WTC11 (cell line): ENCODE measurements around the gene SAMM50. TPM values are rescaled to one million over a fixed set of nuclear protein-coding genes. Genes with fewer than 3 reads are reported as not detected.

Source experiments
- ATAC-seq: fragments of 200-7000 bp; cut with Tn5 transposase; 2 replicates; pipeline ENCODE4 v1.10.0; 2021; ENCODE audit warnings: mild to moderate bottlenecking, moderate library complexity
- CTCF ChIA-PET: fragments of 300-600 bp; sonication (Branson Sonifier 250); formaldehyde crosslinking; loops from one replicate; lab custom pipeline; 2021; ENCODE audit warnings: antibody characterized with exemption; lab: Charles Lee
- POLR2A ChIA-PET: fragments of 350-600 bp; sonication (Branson Sonifier 250); formaldehyde crosslinking; loops from one replicate; lab custom pipeline; 2021; ENCODE audit warnings: antibody characterized with exemption; lab: Charles Lee
- DNase-seq: peaks from one replicate; pipeline ENCODE4 v3.0.0; 2021; ENCODE audit warnings: low spot score
- H3K27ac Mint-ChIP-seq: 2 replicates; pipeline ENCODE4 v1.8.0; 2021; ENCODE audit warnings: mixed read lengths
- H3K27me3 Mint-ChIP-seq: 2 replicates; pipeline ENCODE4 v1.8.0; 2021; ENCODE audit warnings: low read depth, mild to moderate bottlenecking, moderate library complexity, mixed read lengths
- H3K36me3 Mint-ChIP-seq: 2 replicates; pipeline ENCODE4 v1.8.0; 2021; ENCODE audit warnings: mixed read lengths
- H3K4me1 Mint-ChIP-seq: 2 replicates; pipeline ENCODE4 v1.8.0; 2022; ENCODE audit warnings: mixed read lengths
- H3K4me3 Mint-ChIP-seq: 2 replicates; pipeline ENCODE4 v1.8.0; 2021; ENCODE audit warnings: mild to moderate bottlenecking, moderate library complexity, mixed read lengths
- H3K9me3 Mint-ChIP-seq: 2 replicates; pipeline ENCODE4 v1.8.0; 2021; ENCODE audit warnings: mixed read lengths
- CBFB ChIP-seq: sonication (generic); formaldehyde crosslinking; IDR thresholded peaks from 2 replicates; pipeline ENCODE4 v1.8.1; 2022; ENCODE audit warnings: mild to moderate bottlenecking, low read depth, missing genetic modification reagents
- CREB1 ChIP-seq: sonication (generic); formaldehyde crosslinking; IDR thresholded peaks from 2 replicates; pipeline ENCODE4 v1.8.0; 2023; ENCODE audit warnings: mild to moderate bottlenecking, missing genetic modification reagents
- CREM ChIP-seq: sonication (generic); formaldehyde crosslinking; IDR thresholded peaks from 2 replicates; pipeline ENCODE4 v1.8.1; 2022; ENCODE audit warnings: mild to moderate bottlenecking, missing genetic modification reagents, moderate library complexity
- ELF4 ChIP-seq: sonication (generic); formaldehyde crosslinking; IDR thresholded peaks from 2 replicates; pipeline ENCODE4 v1.8.1; 2022; ENCODE audit warnings: low read depth, mild to moderate bottlenecking, moderate library complexity, missing genetic modification reagents
- FOXK1 ChIP-seq: sonication (generic); formaldehyde crosslinking; IDR thresholded peaks from 2 replicates; pipeline ENCODE4 v1.8.0; 2022; ENCODE audit warnings: mild to moderate bottlenecking, moderate library complexity, missing genetic modification reagents
- FOXP1 ChIP-seq: sonication (generic); formaldehyde crosslinking; IDR thresholded peaks from 2 replicates; pipeline ENCODE4 v1.8.0; 2022; ENCODE audit warnings: missing genetic modification reagents, mild to moderate bottlenecking, moderate library complexity, borderline replicate concordance
- FOXP4 ChIP-seq: sonication (generic); formaldehyde crosslinking; IDR thresholded peaks from 2 replicates; pipeline ENCODE4 v1.8.0; 2022; ENCODE audit warnings: mild to moderate bottlenecking, missing genetic modification reagents
- JAZF1 ChIP-seq: fragments of 250-450 bp; sonication (Bioruptor Pico); IDR thresholded peaks from 2 replicates; pipeline ENCODE4 v1.9.0; 2021; ENCODE audit warnings: moderate library complexity, mild to moderate bottlenecking, inconsistent platforms
- KAT7 ChIP-seq: sonication (generic); formaldehyde crosslinking; IDR thresholded peaks from 2 replicates; pipeline ENCODE4 v1.8.1; 2023; ENCODE audit warnings: missing genetic modification reagents, mild to moderate bottlenecking, borderline replicate concordance
- OVOL2 ChIP-seq: fragments of 250-450 bp; sonication (Bioruptor Pico); IDR thresholded peaks from 2 replicates; pipeline ENCODE4 v1.9.0; 2021; ENCODE audit warnings: mild to moderate bottlenecking, borderline replicate concordance
- TEAD1 ChIP-seq: sonication (generic); formaldehyde crosslinking; IDR thresholded peaks from 2 replicates; pipeline ENCODE4 v1.8.0; 2022; ENCODE audit warnings: mild to moderate bottlenecking, missing genetic modification reagents
- TEAD4 ChIP-seq: sonication (generic); formaldehyde crosslinking; IDR thresholded peaks from 2 replicates; pipeline ENCODE4 v1.8.0; 2022; ENCODE audit warnings: mild to moderate bottlenecking, missing genetic modification reagents
- ZBTB21 ChIP-seq: sonication (generic); formaldehyde crosslinking; IDR thresholded peaks from 2 replicates; pipeline ENCODE4 v1.8.1; 2023; ENCODE audit warnings: mild to moderate bottlenecking, missing genetic modification reagents, borderline replicate concordance
- ZBTB43 ChIP-seq: sonication (generic); formaldehyde crosslinking; IDR thresholded peaks from 2 replicates; pipeline ENCODE4 v1.8.1; 2023; ENCODE audit warnings: mild to moderate bottlenecking, missing genetic modification reagents
- ZNF263 ChIP-seq: sonication (generic); formaldehyde crosslinking; IDR thresholded peaks from 2 replicates; pipeline ENCODE4 v1.8.1; 2022; ENCODE audit warnings: low read depth, mild to moderate bottlenecking, moderate library complexity, missing genetic modification reagents
- ZNF281 ChIP-seq: sonication (generic); formaldehyde crosslinking; IDR thresholded peaks from 2 replicates; pipeline ENCODE4 v1.8.0; 2023; ENCODE audit warnings: mild to moderate bottlenecking, missing genetic modification reagents
- total RNA-seq: library from RNA; stranded (reverse); gene quantifications from 3 replicates; pipeline ENCODE4 v1.2.3, GENCODE V29; 2021
- TF ChIP-seq, protein P1 (sequence below): fragments of 250-450 bp; sonication (Bioruptor Pico); IDR thresholded peaks from 2 replicates; pipeline ENCODE4 v1.9.0; 2021; ENCODE audit warnings: moderate library complexity, mild to moderate bottlenecking, inconsistent platforms, borderline replicate concordance

SAMM50 gene
- total RNA-seq, 1 experiment from 2014 or later: 72.1 TPM

DNA sequence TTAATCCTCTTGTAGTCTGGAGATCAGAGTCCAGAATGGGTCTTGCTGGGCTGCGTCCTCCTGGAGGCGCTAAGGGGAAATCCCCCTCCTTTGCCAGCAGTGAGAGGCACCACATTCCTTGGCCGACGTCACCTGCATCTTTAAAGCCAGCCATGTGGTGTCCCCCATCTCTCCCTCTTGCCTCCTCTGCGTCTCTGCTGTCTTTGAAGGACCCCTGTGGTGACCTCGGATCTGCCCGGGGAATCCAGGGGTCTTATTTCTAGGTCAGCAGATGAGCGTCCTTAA is 41.7 kb downstream of the SAMM50 start:
- H3K4me1 Mint-ChIP-seq: 0 out of 2 replicates have a peak, but pooled peaks cover 2% of the 10 kb centered on the region
- no peaks in the 10 kb centered on the region for H3K27me3 Mint-ChIP-seq
- peaks cover 52% of the 10 kb centered on the region for H3K36me3 Mint-ChIP-seq
- H3K27ac Mint-ChIP-seq: no peak overlapping the region
- no peak overlapping the region for H3K4me3 Mint-ChIP-seq
- H3K9me3 Mint-ChIP-seq: no peaks in the 10 kb centered on the region
- DNase-seq: peak; percentile 35
- ChIA-PET CTCF (no interaction called here), POLR2A (no interaction called here)
- no peak for TF ChIP-seq JAZF1 (CRISPR knock-in tag)
- ATAC-seq: peak; percentile 52

DNA sequence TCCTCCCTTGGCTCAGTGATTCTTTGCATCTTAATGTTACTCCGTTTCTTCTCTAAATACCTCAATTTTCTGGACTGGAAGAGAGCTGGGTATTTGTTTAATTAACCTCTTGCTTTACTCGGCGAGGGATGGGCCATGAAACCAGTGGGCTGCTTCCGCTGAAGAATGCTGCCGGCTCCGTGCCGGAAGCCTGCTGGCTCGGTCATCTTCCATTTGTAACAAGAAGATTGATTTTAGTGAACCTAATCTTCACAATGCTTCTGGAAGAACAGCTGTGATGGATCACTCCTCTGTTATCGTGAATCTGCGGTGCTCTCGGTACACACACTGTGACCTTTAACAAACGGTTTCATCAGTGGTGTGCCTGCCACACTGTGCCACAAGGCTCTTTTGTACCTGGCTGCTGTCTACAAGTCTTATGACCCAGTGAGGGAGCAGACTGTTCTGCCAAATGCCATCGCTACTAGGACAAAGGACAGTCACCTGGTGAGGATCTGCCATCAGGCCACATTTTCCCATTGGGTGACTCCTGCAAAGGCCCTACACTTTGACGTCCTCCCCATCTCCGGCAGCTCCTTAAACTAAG is 43.5 kb downstream of the SAMM50 start:
- H3K4me1 Mint-ChIP-seq: peaks cover 2% of the 10 kb centered on the region; the same call in 1 of the 2 replicates
- peaks cover 40% of the 10 kb centered on the region for H3K36me3 Mint-ChIP-seq
- no peaks in the 10 kb centered on the region for H3K9me3 Mint-ChIP-seq
- H3K27me3 Mint-ChIP-seq: no peaks in the 10 kb centered on the region
- no peak for ATAC-seq
- H3K4me3 Mint-ChIP-seq: no peak overlapping the region
- no peak for DNase-seq
- H3K27ac Mint-ChIP-seq: no peak overlapping the region
- no peak for TF ChIP-seq FOXK1 (CRISPR knock-in tag)
- no peak for TF ChIP-seq CBFB (CRISPR knock-in tag)
- TF ChIP-seq TEAD1 (CRISPR knock-in tag): no peak
- TF ChIP-seq ELF4: no peak
- TF ChIP-seq, protein P1, sequence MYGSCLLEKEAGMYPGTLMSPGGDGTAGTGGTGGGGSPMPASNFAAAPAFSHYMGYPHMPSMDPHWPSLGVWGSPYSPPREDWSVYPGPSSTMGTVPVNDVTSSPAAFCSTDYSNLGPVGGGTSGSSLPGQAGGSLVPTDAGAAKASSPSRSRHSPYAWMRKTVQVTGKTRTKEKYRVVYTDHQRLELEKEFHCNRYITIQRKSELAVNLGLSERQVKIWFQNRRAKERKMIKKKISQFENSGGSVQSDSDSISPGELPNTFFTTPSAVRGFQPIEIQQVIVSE (CRISPR knock-in tag): no peak
- TF ChIP-seq FOXP1 (CRISPR knock-in tag): no peak
- TF ChIP-seq TEAD4 (CRISPR knock-in tag): no peak
- ChIA-PET POLR2A (no interaction called here), CTCF (interaction anchor here (0.8 to 1.0 kb wide), 3 partner anchors 83 to 87 kb away, joined by 3 to 4 read pairs (median 3); no protein-coding TSS in a partner anchor)

GRCh38 chr22:43999378-43999777 is 44.1 kb downstream of the SAMM50 start:
- Mint-ChIP-seq H3K27ac (no peak overlapping the region), H3K4me1 (peaks cover 4% of the 10 kb centered on the region), H3K27me3 (no peaks in the 10 kb centered on the region), H3K9me3 (no peaks in the 10 kb centered on the region), H3K36me3 (peaks cover 39% of the 10 kb centered on the region), H3K4me3 (no peak overlapping the region)
- DNase-seq: no peak
- ChIA-PET CTCF (interaction anchor here (0.8 kb wide), 1 partner anchor 86 kb away, joined by 3 read pairs; no protein-coding TSS in a partner anchor), POLR2A (no interaction called here)
- no peak for ATAC-seq
- TF ChIP-seq ZBTB21 (CRISPR knock-in tag) (no peak), JAZF1 (CRISPR knock-in tag) (no peak), FOXP4 (no peak), ZNF263 (CRISPR knock-in tag) (no peak), TEAD1 (CRISPR knock-in tag) (no peak), KAT7 (CRISPR knock-in tag) (no peak), OVOL2 (CRISPR knock-in tag) (no peak), CREM (CRISPR knock-in tag) (no peak), ZBTB43 (CRISPR knock-in tag) (no peak), CREB1 (CRISPR knock-in tag) (no peak), ZNF281 (CRISPR knock-in tag) (no peak)
